Activated CD4-positive, alpha-beta T cell treated with anti-CD3 and anti-CD28 coated beads, Interleukin-2, Interleukin-4, amounts not matched to agents 100 ng/mL and 50 ng/mL, durations not matched to agents 16 hours and 8 hours (primary cell): Measurements from ENCODE around the gene PRELID1.
A peak's percentile ranks its signal among the peaks of the same experiment; 100 is the strongest.
"Not testable (repeated sequence)": the region's sequence is repeated elsewhere in the genome, so short reads cannot be mapped to it uniquely, and the experiment has no call there.

Experiments
- DNase-seq: peaks from one replicate; pipeline ENCODE4 v3.0.0-alpha.2; 2020; ENCODE audit warnings: low spot score

Gene PRELID1

GRCh38 chr5:177303121-177303924 lies at the start of gene PRELID1, which contains the start of gene RAB24:
Gene PRELID1 (plus strand): TSS chr5:177303799. CDS start chr5:177303986, 187 bp downstream.
Gene RAB24 (minus strand): TSS chr5:177303719. CDS start chr5:177303288, 431 bp downstream.
- DNase-seq: peak; percentile 89

GRCh38 chr5:177256296-177256695 lies 47.3 kb upstream of the PRELID1 start:
- no peak for DNase-seq

- not testable (repeated sequence) for DNase-seq
These were observed 44.9 kb upstream of the PRELID1 start for GRCh38 chr5:177258711-177259110.

- DNase-seq: no peak
These were observed 42.6 kb upstream of the PRELID1 start for GRCh38 chr5:177260961-177261360.

GRCh38 chr5:177261510-177261909 lies 42.1 kb upstream of the PRELID1 start:
- no peak for DNase-seq

- no peak for DNase-seq
These were observed 39.4 kb upstream of the PRELID1 start for GRCh38 chr5:177264178-177264577.

- DNase-seq: no peak
These were observed 38.2 kb upstream of the PRELID1 start for GRCh38 chr5:177265395-177265794.

- DNase-seq: no peak
These were observed 34.2 kb upstream of the PRELID1 start for GRCh38 chr5:177269232-177269895.

GRCh38 chr5:177269976-177270375 lies 33.6 kb upstream of the PRELID1 start:
- DNase-seq: no peak

GRCh38 chr5:177270653-177271052 lies 32.9 kb upstream of the PRELID1 start:
- no peak for DNase-seq

GRCh38 chr5:177271113-177271512 lies 32.5 kb upstream of the PRELID1 start:
- DNase-seq: no peak

- no peak for DNase-seq
These were observed 27.7 kb upstream of the PRELID1 start for GRCh38 chr5:177275883-177276282.

- no peak for DNase-seq
These were observed 26.7 kb upstream of the PRELID1 start for GRCh38 chr5:177276886-177277285.

GRCh38 chr5:177288191-177288590 lies 15.4 kb upstream of the PRELID1 start:
- no peak for DNase-seq

- DNase-seq: no peak
These were observed 12.6 kb upstream of the PRELID1 start for GRCh38 chr5:177290816-177291596.

- DNase-seq: no peak
These were observed 11.9 kb upstream of the PRELID1 start for GRCh38 chr5:177291735-177292134.

- DNase-seq: no peak
These were observed 9.6 kb upstream of the PRELID1 start for GRCh38 chr5:177293819-177294581.

GRCh38 chr5:177294632-177295031 lies 9.0 kb upstream of the PRELID1 start:
- DNase-seq: no peak

GRCh38 chr5:177295924-177296323 lies 7.7 kb upstream of the PRELID1 start:
- no peak for DNase-seq

GRCh38 chr5:177296581-177296980 lies 7.0 kb upstream of the PRELID1 start:
- no peak for DNase-seq

- no peak for DNase-seq
These were observed 5.7 kb upstream of the PRELID1 start for GRCh38 chr5:177297922-177298321.

GRCh38 chr5:177299697-177300096 lies 3.9 kb upstream of the PRELID1 start:
- no peak for DNase-seq
